HT1080 (cell line): Measurements from ENCODE around the gene RBM47. TPM values are rescaled to one million over a fixed set of nuclear protein-coding genes. Genes with fewer than 3 reads are reported as not detected.
"Not testable (repeated sequence)": the region's sequence is repeated elsewhere in the genome, so short reads cannot be mapped to it uniquely, and the experiment has no call there.

Experiments
- DNase-seq: peaks from one replicate; pipeline ENCODE4 v3.0.0-alpha.2; 2015; ENCODE audit warnings: low read depth
- total RNA-seq: library from RNA; depleted of rRNA; stranded (reverse); fragments of >200 nt; shearing (Covaris generic); gene quantifications from 2 replicates; pipeline ENCODE4 v1.2.3, GENCODE V29; 2014

The RBM47 gene
- total RNA-seq, 1 experiment from 2014 or later, result 1.5 TPM

DNA sequence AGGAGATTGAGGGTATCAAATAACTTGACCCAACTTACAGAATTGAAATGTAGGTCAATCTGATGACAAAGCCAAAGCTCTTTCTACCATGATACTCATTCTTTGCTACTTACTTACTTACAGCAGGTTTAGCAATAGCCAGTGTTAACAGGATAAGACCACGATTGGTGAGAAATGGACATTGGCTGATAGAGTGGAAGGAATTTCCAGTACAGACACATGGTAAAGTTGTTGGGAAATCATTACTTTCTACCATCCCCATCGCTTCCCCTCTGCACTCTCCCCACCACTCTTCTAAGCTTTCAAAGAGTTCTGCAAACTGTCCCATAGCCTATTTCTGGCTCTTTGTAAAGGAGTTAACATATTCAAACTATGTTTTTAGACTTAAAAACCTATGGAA, 174.8 kb downstream of the RBM47 start:
- no peak for DNase-seq

DNA sequence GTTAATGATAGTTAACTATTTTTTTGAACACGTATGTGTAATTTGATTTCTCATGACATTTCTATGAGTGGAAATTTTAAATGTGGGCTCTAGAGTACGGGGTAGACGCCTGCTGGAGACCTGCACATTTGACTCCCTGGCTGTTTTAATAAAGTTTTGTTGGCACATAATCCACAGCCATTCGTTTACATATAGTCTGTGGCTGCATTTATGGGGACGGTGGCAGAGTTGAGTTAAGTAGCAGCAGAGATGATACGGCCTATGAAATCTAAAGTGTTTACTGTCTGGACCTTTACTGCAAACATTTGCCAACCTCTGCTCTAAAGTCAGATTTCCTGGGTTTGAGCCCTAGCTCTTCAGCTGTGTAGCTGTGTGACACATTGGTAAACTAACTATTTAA, 175.8 kb downstream of the RBM47 start:
- no peak for DNase-seq

DNA sequence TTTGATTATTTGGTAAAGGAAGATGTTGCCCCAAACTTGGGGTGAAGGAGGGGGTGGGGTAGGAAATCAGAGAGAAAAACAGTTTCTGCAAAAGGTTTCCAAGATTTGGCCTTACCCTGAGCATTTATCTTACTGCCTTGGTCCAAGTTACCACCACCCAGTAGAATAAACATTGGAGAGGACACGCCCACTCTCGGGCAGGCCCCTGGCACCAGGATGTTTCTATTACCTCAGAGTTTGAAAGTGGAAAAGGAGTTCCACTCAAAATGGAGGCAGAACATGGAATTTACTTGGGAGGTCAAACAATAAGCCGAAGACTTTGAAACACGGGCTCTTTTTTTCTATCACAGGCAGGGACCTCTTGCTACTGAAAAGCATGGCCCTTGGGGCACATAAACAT, 180.8 kb downstream of the RBM47 start:
- DNase-seq, result no peak

DNA sequence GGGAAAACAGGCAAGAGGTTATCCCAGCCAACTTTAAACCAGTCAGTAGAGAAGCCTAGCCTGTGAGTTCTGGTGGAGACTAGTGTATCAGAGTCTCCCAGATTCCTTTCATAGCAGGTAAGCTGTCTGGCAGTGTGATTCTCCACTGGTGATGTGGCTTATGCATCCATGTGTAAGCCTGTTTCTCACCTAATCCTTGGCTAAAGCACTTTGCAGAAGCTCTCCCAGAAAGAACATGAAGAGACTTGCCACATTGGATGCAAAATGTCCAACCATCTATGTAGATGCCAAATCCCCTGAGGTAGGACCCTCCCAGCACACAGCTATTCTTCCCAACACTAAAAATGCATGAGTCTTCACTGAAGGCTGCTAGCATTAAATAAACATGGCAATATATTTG, 182.8 kb downstream of the RBM47 start:
- no peak for DNase-seq

DNA sequence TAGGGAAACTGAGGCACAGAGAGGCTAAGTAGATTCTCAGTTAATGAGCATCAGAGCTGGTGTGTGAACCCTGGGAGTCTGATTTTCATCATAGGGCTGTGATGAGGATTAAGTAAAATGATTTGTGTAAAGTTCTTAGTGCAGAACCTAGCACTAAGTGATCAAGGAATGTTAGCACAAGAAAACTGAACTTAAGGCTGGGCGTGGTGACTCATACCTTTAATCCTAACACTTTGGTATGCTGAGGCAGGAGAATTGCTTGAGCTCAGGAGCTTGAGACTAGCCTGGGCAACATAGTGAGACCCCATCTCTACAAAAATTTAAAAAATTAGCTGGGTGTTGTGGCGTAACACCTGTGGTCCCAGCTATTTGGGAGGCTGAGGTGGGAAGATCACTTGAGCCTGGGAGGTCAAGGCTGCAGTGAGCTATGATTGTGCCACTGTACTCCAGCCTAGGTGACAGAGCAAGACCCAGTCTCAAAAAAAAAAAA, 183.4 kb downstream of the RBM47 start:
- not testable (repeated sequence) for DNase-seq

DNA sequence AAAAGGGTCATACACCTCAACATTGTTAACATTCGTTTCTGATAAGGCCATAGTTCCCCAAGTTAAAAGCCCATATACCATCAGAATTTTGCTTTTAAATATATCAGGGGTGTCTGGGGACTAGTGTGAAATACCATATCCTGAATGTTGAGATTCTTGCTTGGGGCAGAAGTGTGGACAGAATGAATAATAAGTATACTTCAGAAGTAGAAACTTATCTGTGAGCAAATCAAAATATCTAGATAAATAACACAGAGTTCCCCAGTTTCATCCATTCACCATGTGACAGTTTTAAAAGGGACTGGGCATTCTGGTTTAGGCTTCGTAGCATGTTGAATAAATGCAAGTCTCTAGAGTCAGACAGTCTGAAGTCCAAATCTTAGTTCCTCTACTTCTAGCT, 184.0 kb downstream of the RBM47 start:
- no peak for DNase-seq

DNA sequence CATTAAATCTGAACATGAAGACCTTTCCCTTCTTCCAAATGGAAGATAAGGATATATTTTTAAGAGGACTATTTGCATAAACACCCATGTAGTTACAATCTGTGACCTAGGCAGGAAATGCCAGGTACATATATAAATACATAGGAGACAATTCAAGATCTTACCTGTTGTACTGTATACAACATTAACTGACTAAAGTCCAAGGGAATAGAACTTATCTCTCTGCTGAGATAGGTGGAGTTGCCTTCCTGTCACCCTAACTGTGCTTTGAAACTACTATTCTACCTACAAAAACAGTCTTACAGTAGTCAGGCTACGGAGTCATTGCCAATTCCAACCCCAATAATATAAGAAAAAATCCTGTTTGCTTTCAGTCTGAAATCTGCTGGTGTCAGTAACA, 188.2 kb downstream of the RBM47 start:
- no peak for DNase-seq

DNA sequence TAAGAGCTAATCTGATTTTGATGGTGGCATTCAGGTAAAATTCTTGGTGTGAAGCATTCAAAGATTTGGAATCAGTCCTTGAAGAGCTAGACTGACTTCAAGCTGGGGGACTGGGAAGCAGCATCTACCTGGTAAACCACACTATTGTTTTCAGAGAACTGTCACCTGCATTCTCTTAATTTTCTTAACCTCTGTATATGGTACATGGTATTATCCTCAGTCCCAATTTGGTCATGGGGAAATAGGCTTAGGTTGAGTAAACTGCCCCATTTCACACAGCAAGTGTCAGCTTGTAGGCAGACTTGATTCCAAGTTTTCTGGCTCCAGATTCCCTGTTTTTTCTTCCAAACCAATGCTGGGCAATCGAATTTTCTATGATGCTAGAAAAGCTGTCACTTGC, 190.1 kb downstream of the RBM47 start:
- DNase-seq, result no peak

DNA sequence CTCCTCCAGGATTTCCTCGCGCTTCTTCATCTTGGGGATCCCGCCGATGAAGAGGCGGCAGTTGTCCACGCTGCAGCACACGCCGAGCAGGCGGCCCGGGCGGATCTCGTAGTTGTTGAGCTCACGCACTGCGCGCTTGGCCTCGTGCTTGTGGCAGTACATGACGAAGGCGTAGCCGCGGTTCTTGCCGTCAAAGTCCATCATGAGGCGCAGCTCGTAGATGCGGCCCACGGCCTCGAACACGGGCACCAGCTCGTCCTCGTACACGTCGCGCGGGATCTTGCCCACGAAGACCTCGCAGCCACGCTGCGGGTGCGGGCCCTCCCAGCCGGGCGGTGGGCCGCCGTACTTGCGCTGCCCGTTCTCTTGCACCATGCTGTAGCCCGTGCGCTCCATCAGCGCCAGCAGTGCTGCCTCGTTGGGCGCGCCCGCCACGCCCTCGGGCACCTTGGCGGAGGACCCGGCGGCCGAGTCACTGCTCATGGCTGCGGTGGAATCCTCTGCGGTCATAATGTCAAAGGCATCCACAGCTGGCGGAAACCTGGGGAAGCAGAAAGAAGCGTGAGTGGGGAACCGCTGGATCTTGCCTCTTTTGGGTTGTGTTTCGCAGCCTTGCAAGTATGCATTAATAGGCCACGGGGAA, 191.2 kb downstream of the RBM47 start:
- no peak for DNase-seq

DNA sequence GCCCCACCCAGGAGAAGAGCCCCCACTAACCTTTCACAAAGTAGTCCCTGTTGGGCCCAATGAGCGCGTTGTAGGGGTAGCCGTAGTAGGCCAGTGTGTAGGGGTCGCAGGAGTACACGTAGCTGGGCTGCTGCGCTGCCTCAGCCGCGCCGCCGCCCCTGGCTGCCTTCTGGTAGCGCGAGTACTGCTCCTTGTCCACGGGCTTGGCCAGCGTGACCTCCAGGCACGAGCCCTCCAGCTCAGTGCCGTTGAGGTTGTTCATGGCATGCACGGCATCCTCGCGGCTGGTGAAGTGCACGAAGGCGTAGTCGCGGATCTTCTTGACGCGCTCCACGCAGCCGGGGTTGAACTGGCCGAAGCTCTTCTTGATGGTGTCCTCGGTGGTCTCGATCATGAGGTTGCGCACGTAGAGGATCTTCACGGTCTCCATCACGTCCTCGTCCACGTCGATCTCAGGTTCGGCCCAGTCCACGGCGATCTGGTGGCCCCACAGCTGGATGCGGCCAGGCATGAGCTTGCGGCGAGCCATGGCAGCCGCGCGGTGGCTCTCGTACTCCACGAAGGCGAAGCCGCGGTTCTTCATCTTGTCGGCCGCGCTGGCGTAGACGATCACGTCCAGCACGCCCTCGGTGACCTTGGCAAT, 191.8 kb downstream of the RBM47 start:
- no peak for DNase-seq

DNA sequence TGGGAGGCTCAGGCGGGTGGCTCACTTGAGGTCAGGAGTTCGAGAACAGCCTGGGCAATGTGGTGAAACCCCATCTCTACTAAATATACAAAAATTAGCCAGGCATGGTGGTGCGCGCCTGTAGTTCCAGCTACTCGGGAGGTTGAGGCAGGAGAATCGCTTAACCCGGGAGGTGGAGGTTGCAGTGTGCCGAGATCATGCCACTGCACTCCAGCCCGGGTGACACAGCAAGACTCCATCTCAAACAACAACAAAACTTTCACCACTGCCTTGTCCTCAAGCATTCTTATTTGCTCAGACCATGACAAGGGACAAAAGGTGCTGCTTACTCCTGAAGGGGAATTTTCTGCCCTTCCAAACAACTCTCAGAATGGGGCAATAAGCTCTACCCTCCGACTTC, 194.4 kb downstream of the RBM47 start:
- DNase-seq, result not testable (repeated sequence)

DNA sequence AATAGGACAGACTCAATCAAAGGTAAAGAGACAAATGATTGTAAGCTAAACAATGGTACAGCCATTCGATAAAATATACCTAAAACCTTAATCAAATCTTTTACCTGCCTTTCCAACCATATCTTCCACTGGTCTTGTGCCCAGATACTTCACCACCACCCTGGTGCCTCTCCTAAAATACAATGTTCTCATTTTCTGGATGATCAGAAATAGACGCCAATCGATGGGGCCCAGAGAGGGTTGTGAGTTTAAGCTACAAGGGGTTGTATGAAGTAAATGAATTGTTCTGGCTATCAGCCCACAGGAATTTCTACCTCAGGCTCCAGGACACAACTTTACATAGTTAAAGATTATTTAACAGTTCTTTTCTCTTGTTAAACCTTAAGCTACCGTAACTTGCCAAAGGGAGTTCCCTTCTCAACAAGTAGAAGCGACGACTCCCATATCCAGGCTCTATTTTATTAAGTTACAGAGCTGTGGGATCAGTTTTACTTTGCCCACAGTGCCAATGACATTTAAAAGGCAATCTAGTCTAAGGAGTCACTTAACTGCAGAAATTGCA, 195.5 kb downstream of the RBM47 start:
- no peak for DNase-seq

DNA sequence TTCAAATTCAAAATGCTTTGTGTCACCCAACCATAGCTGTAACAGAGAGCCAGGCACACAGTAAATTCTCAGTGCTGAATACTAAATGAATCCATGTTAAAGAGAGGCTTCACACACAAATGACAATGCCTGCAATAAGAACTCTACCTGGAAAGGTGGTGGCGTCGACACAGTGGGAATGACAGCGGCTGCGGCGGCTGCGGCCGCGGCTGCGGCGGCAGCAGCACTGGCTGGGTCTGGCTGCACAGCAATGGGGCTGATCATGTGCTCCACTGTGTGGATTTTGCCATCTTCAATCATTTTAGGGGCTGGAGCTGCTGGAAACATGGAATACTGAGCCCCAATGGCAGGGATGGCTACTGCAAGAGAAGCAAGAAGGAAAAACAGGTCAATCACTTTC, 197.2 kb downstream of the RBM47 start:
- DNase-seq, result no peak

DNA sequence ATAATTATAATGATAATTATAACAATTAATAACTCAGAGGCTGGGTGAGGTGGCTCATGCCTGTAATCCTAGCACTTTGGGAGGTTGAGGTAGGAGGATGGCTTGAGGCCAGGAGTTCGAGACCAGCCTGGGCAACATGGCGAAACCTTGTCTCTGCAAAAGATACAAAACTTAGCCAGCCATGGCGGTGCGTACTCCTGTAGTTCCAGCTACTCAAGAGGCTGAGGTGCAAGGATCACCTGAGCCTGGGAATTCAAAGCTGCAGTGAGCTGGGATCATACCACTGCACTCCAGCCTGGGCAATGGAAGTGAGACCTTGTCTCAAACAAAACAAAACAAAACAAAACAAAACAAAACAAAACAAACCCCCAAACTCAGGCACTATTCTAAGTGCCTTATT, 201.8 kb downstream of the RBM47 start:
- not testable (repeated sequence) for DNase-seq

DNA sequence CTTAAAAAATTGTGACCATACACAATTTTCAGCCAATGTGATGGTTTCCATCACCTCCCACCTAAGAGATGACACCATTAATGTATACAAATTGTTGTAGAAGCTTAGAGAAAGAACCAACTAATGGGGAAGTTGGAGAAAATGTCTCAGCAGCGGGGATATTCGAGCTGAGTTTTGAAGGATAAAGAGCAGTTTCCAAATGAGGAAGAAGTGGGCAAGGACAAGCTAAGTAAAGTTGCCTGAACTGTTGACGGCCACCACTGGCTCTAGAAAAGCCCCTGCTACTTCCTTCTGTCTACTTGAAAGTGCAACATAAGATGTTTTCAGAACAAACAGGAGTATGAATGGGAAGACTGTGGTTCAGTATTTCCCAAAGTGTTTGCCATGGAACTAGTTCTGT, 202.5 kb downstream of the RBM47 start:
- no peak for DNase-seq

DNA sequence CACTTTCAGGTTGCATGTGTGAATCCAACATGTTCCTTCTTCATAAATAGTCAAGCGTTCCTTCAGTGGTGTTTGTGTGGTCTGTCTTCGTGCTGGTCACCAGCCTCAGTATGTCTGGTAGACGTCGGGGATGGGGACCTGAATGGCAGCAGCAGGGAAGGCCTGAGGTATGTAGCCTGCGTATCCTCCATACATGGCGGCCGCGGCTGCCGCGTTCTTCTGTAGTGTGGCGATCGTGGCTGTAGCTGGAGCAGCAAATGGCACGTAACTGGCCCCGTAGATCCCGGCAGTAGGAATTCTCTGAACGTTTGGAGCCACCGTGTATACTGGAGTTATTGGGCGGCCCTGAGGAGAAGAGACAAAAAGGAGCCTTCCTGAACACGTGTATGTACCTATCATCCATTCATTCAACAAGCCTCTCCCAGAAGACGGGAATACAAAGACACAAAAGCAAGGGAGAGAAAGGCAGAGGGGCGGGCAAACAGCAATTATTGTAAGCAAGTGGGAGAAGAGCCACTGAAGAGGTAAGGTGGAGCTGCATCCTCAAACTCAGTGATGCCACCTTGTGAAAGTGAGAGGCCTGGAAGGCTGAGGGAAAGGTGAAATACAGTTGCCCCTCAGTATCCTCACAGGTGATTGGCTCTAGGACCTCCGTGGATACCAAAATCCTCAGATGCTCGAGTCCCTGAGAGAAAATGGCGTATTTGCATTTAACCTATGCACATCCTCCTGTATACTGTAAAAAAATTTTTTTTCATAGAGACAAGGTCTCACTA, 203.7 kb downstream of the RBM47 start:
- DNase-seq, result no peak

DNA sequence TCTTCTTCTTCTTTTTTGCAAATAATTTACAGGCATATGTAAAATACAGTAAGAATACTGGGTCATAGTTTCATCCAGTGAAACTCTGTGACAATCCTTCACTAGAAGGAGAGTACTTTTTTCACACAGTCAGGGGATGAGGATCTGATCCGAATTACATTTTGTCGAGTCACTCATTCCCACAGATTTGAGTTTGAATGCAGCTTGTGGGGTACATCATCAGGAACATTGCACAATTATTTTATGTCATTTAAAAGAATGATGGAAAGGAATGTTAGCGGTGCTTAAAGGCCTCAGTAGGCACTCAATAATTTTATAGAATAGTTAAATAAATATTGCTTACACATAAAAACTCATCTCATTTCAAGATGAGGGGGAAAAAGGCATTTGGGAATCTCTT, 205.9 kb downstream of the RBM47 start:
- no peak for DNase-seq

DNA sequence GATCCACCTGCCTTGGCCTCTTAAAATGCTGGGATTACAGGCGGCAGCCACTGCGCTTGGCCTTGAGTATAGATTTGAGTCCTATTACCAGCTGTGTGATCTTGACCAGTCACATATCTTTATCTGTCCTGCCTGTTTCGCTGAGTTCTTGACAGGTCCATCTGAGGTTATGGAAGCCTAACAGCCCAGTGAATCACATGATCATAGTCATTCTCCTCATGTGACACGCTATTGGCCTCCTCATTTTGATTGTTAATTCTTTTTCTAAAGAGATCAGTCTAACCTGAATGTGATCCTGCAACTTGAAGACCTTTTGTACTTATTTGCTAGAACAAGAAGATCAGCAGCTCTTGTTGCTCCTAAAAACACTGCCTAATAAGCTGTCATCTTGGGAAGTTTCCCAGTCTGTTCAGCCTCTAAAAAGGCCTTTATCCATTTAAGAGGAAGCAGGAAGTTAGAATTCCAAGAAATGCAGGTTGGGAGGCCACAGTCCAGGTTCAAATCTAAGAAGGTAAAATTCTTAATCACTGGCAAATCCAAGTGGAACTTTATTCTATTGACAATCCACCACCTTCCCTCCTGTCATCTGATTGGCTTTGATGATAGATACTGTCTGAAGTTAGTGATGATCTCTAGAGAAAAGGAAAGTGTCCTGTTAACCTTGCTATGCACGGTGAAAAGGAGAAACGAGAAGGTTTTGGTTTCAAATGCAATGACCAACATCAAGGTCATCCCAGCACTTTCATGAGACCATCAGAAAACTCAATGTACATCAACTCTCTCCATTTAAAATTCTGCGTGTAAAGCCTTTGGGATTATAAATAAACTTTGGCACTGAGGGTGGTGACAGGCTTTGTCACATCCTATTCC, 207.6 kb downstream of the RBM47 start:
- no peak for DNase-seq

DNA sequence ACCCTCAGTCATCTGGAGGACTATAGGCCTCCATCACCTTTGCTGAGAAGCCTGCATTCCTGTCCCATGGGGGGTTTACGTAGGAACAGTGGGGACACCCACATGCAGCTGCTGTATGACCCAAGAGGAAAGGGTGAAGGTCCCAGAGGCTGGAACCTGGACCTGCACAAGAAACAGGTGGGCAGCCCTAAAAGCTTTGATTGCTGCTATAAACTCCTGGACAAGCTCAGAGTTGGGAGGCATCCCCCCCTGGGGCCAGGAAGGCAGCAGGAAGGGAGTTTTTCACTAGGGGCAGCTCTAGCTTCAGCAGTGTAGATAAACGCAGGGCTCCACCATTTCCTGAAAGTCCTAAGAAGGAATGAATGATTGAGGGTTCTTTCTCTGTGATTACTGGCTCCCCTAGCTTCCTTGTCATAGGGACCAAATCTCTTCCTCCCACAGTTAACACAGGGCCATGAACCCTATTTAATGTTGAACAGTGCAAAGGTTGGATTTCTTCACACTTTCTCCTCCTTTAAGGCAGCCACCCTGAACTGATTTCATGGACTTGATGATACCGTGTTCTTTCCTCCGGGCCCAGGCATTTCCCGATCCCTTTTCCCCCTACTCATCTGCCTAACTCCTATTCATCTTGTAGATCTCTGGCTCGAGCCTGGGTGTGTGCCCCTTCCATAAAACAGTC, 210.3 kb downstream of the RBM47 start:
- no peak for DNase-seq

DNA sequence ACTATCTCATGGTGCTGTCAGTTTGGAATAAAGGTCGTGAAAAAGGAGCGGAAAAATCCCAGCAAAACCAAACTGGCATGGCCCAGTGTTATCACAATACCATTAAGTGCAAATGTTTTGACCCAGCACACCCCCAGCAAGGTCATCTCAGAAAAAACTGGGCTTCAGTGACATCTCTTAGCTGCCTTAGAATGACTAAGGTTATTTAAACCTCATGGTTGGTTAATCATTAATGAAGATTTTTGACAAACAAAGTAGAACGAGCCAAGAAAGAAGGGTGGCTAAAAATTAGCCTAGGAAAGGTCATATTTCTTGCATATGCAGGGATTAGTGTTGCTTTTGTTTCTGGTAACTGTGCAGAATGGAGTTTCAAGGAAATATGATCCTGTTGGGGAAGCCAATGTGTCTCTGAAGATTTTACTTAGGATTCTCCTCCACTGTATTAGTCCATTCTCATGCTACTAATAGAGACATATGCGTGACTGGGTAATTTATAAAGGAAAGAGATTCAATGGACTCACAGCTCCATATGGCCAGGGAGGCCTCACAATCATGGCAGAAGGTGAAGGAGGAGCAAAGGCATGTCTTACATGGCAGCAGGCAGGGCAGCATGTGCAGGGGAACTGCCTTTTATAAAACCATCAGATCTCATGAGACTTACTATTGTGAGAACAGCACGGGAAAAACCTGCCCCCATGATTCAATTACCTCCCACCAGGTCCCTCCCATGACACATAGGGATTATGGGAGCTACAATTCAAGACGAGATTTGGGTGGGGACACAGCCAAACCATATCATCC, 211.0 kb downstream of the RBM47 start:
- no peak for DNase-seq
